Thoracic aorta (tissue), 2 donors: ENCODE measurements around the gene ERMP1. TPM values are rescaled to one million over a fixed set of nuclear protein-coding genes. Genes with fewer than 3 reads are reported as not detected.

Experiments used
- ATAC-seq: fragments of 150-250 bp; one replicate; pipeline ENCODE4 v1.8.0; 2017; ENCODE audit warnings: low read depth; ENCODE audit not compliant: insufficient number of reproducible peaks, low FRiP score
- DNase-seq: peaks from one replicate; pipeline ENCODE4 v3.0.0-alpha.2; 2020; ENCODE audit warnings: low spot score
- H3K27ac ChIP-seq, 2 donors: fragments of 200-600 bp; sonication (generic); 1 replicate in 1 of 2; 2 replicates in 1 of 2; pipeline ENCODE4 v1.5.1; 2016; ENCODE audit warnings: mild to moderate bottlenecking in 2 of 2, moderate library complexity in 2 of 2
- H3K27me3 ChIP-seq: fragments of 200-600 bp; sonication (generic); replicated peaks from 2 replicates; pipeline ENCODE4 v1.6.0; 2016; ENCODE audit warnings: mild to moderate bottlenecking; ENCODE audit not compliant: insufficient read depth
- H3K36me3 ChIP-seq: fragments of 200-600 bp; sonication (generic); one replicate; pipeline ENCODE4 v1.5.1; 2016
- H3K4me1 ChIP-seq, 2 donors: fragments of 200-600 bp; sonication (generic); 1 replicate in 1 of 2; 2 replicates in 1 of 2; pipeline versions ENCODE4 v1.5.1 to v1.6.0; 2016; ENCODE audit warnings: low read depth in 2 of 2, mild to moderate bottlenecking in 1 of 2; ENCODE audit not compliant: control insufficient read depth in 1 of 2
- H3K4me3 ChIP-seq: fragments of 200-600 bp; sonication (generic); 2 replicates; pipeline ENCODE4 v1.5.1; 2016; ENCODE audit warnings: mild to moderate bottlenecking
- H3K9me3 ChIP-seq: fragments of 200-600 bp; sonication (generic); 2 replicates; pipeline ENCODE4 v1.5.1; 2016
- CTCF ChIP-seq: fragments of 200-600 bp; sonication (generic); IDR thresholded peaks from one replicate; pipeline ENCODE4 v1.5.1; 2019; ENCODE audit warnings: antibody characterized with exemption
- total RNA-seq, 2 donors: library from RNA; depleted of rRNA; stranded (reverse); fragments of >200 nt; gene quantifications; one replicate each; pipeline versions ENCODE4 v1.1.0 to v1.2.3, GENCODE V29; 2016

Gene ERMP1
- total RNA-seq, 2 donors from 2014 or later, result 9.0 to 14.5 TPM

- DNase-seq (no peak), ATAC-seq (no peak)
- H3K27ac ChIP-seq, result no peak overlapping the region
- no peaks in the 10 kb centered on the region for H3K4me1 ChIP-seq
- no peak for TF ChIP-seq CTCF
- no peaks in the 10 kb centered on the region for H3K27me3 ChIP-seq
- H3K36me3 ChIP-seq, result peaks cover 10% of the 10 kb centered on the region
- H3K9me3 ChIP-seq, result no peaks in the 10 kb centered on the region
- no peak overlapping the region for H3K4me3 ChIP-seq
Measured at GRCh38 chr9:5790923-5791322, 42.0 kb downstream of the ERMP1 start.

- Histone ChIP-seq H3K36me3 (peaks cover 10% of the 10 kb centered on the region), H3K9me3 (no peaks in the 10 kb centered on the region), H3K4me1 (no peaks in the 10 kb centered on the region), H3K4me3 (no peak overlapping the region), H3K27ac (no peak overlapping the region), H3K27me3 (no peaks in the 10 kb centered on the region)
- ATAC-seq (no peak), DNase-seq (no peak)
- TF ChIP-seq CTCF, result no peak
Measured at GRCh38 chr9:5789489-5789888, 43.4 kb downstream of the ERMP1 start.

- TF ChIP-seq CTCF, result no peak
- H3K27ac ChIP-seq, result no peak overlapping the region
- H3K36me3 ChIP-seq, result peaks cover 8% of the 10 kb centered on the region
- no peaks in the 10 kb centered on the region for H3K9me3 ChIP-seq
- DNase-seq (no peak), ATAC-seq (no peak)
- H3K27me3 ChIP-seq, result no peaks in the 10 kb centered on the region
- no peaks in the 10 kb centered on the region for H3K4me1 ChIP-seq
- no peak overlapping the region for H3K4me3 ChIP-seq
Measured at GRCh38 chr9:5787759-5788302, 45.1 kb downstream of the ERMP1 start.

GRCh38 chr9:5787220-5787619 is 45.7 kb downstream of the ERMP1 start:
- Histone ChIP-seq H3K4me3 (no peak overlapping the region), H3K27me3 (no peaks in the 10 kb centered on the region), H3K36me3 (peaks cover 7% of the 10 kb centered on the region), H3K9me3 (peaks cover 5% of the 10 kb centered on the region), H3K4me1 (no peaks in the 10 kb centered on the region), H3K27ac (no peak overlapping the region)
- no peak for TF ChIP-seq CTCF
- no peak for ATAC-seq
- no peak for DNase-seq

GRCh38 chr9:5786370-5787127 is 46.4 kb downstream of the ERMP1 start:
- no peaks in the 10 kb centered on the region for H3K27me3 ChIP-seq
- TF ChIP-seq CTCF, result no peak
- H3K4me1 ChIP-seq, result no peaks in the 10 kb centered on the region
- H3K36me3 ChIP-seq, result peaks cover 13% of the 10 kb centered on the region
- H3K4me3 ChIP-seq, result no peak overlapping the region
- no peak for DNase-seq
- peaks cover 6% of the 10 kb centered on the region for H3K9me3 ChIP-seq
- no peak for ATAC-seq
- H3K27ac ChIP-seq, result no peak overlapping the region
